ENCODE data around the gene ZNF398.
"Not testable (repeated sequence)": the region's sequence is repeated elsewhere in the genome, so short reads cannot be mapped to it uniquely, and the experiment has no call there.

Gene ZNF398

GRCh38 chr7:149223176-149223575 lies 75.9 kb downstream of the ZNF398 start:
- H3K27ac ChIP-seq, result no peak overlapping the region

GRCh38 chr7:149223761-149224160 lies 76.5 kb downstream of the ZNF398 start:
- DNase-seq (ENCODE audit: low read depth, low spot score), result no peak

More at GRCh38 chr7:149223176-149223575, 75.9 kb downstream of the ZNF398 start:
- DNase-seq (ENCODE audit: low read depth, low spot score), result no peak

GRCh38 chr7:149224352-149224751 lies 77.1 kb downstream of the ZNF398 start:
- H3K27ac ChIP-seq, result no peak overlapping the region
- no peak for DNase-seq (ENCODE audit: low read depth, low spot score)

More at GRCh38 chr7:149223761-149224160, 76.5 kb downstream of the ZNF398 start:
- no peak overlapping the region for H3K27ac ChIP-seq

- no peak for DNase-seq (ENCODE audit: low read depth, low spot score)
Observed at GRCh38 chr7:149225106-149225505, 77.9 kb downstream of the ZNF398 start.

GRCh38 chr7:149225656-149226055 lies 78.4 kb downstream of the ZNF398 start:
- no peak overlapping the region for H3K27ac ChIP-seq
- DNase-seq (ENCODE audit: low read depth, low spot score), result no peak

More at GRCh38 chr7:149225106-149225505, 77.9 kb downstream of the ZNF398 start:
- H3K27ac ChIP-seq, result no peak overlapping the region

- DNase-seq (ENCODE audit: low read depth, low spot score), result not testable (repeated sequence)
- peak overlapping the region; percentile 58 for H3K27ac ChIP-seq
Observed at GRCh38 chr7:149226366-149226765, 79.1 kb downstream of the ZNF398 start.

GRCh38 chr7:149226840-149227494 lies 79.7 kb downstream of the ZNF398 start:
- no peak for DNase-seq (ENCODE audit: low read depth, low spot score)
- H3K27ac ChIP-seq, result peak overlapping the region; percentile 58

GRCh38 chr7:149228831-149229471 lies 81.7 kb downstream of the ZNF398 start:
- H3K27ac ChIP-seq, result peak overlapping the region; percentile 58
- no peak for DNase-seq (ENCODE audit: low read depth, low spot score)

- no peak for DNase-seq (ENCODE audit: low read depth, low spot score)
- H3K27ac ChIP-seq, result no peak overlapping the region
Observed at GRCh38 chr7:149229526-149229925, 82.3 kb downstream of the ZNF398 start.

GRCh38 chr7:149232362-149232761 lies 85.1 kb downstream of the ZNF398 start:
- H3K27ac ChIP-seq, result peak overlapping the region; percentile 100

More at GRCh38 chr7:149232362-149232761, 85.1 kb downstream of the ZNF398 start:
- no peak for DNase-seq (ENCODE audit: low read depth, low spot score)
